Natural killer cell (primary cell): ENCODE results near the gene NR0B2. TPM values are rescaled to one million over a fixed set of nuclear protein-coding genes. Genes with fewer than 3 reads are reported as not detected.
"Not testable (repeated sequence)": the region's sequence is repeated elsewhere in the genome, so short reads cannot be mapped to it uniquely, and the experiment has no call there.

ENCODE experiments used
- ATAC-seq, 3 donors: fragments of 150-1000 bp in 2 of 3; fragments of 200-7000 bp in 1 of 3; cut with Tn5 transposase; 1 replicate in 1 of 3; 2 replicates in 2 of 3; pipeline ENCODE4 v1.10.0; 2021; ENCODE audit warnings: mild to moderate bottlenecking in 2 of 3, moderate library complexity in 2 of 3
- DNase-seq, 2 donors: peaks; one replicate each; pipeline versions ENCODE4 v3.0.0 to v3.0.0-alpha.2; 2013 to 2021; ENCODE audit warnings: mixed read lengths in 1 of 2
- H3K27ac ChIP-seq: one replicate; pipeline ENCODE4 v1.5.1; 2013; ENCODE audit warnings: mild to moderate bottlenecking, low read length
- H3K27me3 ChIP-seq: one replicate; pipeline ENCODE4 v1.6.1; 2013; ENCODE audit warnings: low read length; ENCODE audit not compliant: control insufficient read depth, insufficient read depth
- H3K36me3 ChIP-seq: one replicate; pipeline ENCODE4 v1.6.1; 2013; ENCODE audit warnings: low read length; ENCODE audit not compliant: control insufficient read depth, insufficient read depth
- H3K4me1 ChIP-seq: one replicate; pipeline ENCODE4 v1.6.1; 2013; ENCODE audit warnings: low read length; ENCODE audit not compliant: control insufficient read depth, insufficient read depth
- H3K4me3 ChIP-seq: one replicate; pipeline ENCODE4 v1.5.1; 2013; ENCODE audit warnings: low read length
- H3K9me3 ChIP-seq: one replicate; pipeline ENCODE4 v1.6.1; 2013; ENCODE audit warnings: low read length; ENCODE audit not compliant: control insufficient read depth, insufficient read depth
- H3K27ac Mint-ChIP-seq, 2 donors: one replicate each; pipeline ENCODE4 v1.8.0; 2022; ENCODE audit warnings: mild to moderate bottlenecking in 2 of 2, mixed read lengths in 2 of 2, moderate library complexity in 1 of 2
- H3K27me3 Mint-ChIP-seq, 2 donors: one replicate each; pipeline ENCODE4 v1.8.0; 2022; ENCODE audit warnings: low read depth in 2 of 2, mixed read lengths in 2 of 2
- H3K36me3 Mint-ChIP-seq: one replicate; pipeline ENCODE4 v1.8.0; 2022; ENCODE audit warnings: mixed read lengths
- H3K4me1 Mint-ChIP-seq, 2 donors: one replicate each; pipeline ENCODE4 v1.8.0; 2022; ENCODE audit warnings: mixed read lengths in 2 of 2
- H3K4me3 Mint-ChIP-seq: one replicate; pipeline ENCODE4 v1.8.0; 2022; ENCODE audit warnings: mild to moderate bottlenecking, moderate library complexity, mixed read lengths
- H3K9me3 Mint-ChIP-seq, 2 donors: one replicate each; pipeline ENCODE4 v1.8.0; 2022; ENCODE audit warnings: mixed read lengths in 2 of 2
- WGBS: methylation state at CpG from one replicate; pipeline ENCODE4 v1.1.7; 2013; ENCODE audit warnings: missing lambda C conversion rate; ENCODE audit not compliant: insufficient coverage; 5-methylcytosine and 5-hydroxymethylcytosine counted together
- intact Hi-C: fragments of 100-400 bp; cut with micrococcal nuclease; formaldehyde crosslinking; loops from one replicate; pipeline ENCODE4 v1.14.2; 2022
- total RNA-seq, 4 donors: library from RNA; stranded (reverse); fragments of 120-200 nt in 1 of 4; gene quantifications; one replicate each; pipeline versions ENCODE4 v1.2.3 to v1.2.4, GENCODE V29; 2013 to 2022
- TF ChIP-seq, protein P1 (sequence below): fragments of 200-600 bp; IDR thresholded peaks from one replicate; pipeline ENCODE4 v1.8.0; 2022; ENCODE audit warnings: antibody characterized with exemption

NR0B2 gene
- total RNA-seq, 3 donors from 2014 or later (not counting 1 experiment from before 2014, with no cell fraction given) = not detected

DNA sequence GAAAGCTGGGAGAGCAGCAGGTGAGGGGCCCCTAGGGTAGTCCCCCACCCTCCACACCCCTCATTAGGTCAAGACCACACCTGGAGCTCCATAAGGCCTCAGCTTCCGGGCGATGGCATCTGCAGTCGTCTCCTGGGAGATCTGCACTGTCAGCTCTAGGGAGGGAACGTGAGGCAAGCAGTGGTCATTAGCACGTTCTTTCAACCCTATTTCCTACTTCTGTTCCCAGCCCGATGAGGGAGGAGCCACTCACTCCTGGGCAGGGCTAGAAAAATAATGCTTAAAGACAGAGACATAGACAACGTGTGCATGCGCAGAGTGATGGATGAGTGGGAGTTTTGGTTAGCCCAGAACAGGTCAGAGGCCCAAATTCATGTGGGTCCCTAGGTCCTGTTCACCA is 36.8 kb upstream of the NR0B2 start:
- intact Hi-C loops = no loop called here
- WGBS = 98% methylated on average over 7 of the region's 8 CpGs
- Histone ChIP-seq H3K4me1 (no peaks in the 10 kb centered on the region), H3K9me3 (no peaks in the 10 kb centered on the region), H3K27me3 (no peaks in the 10 kb centered on the region), H3K4me3 (no peak overlapping the region), H3K27ac (no peak overlapping the region), H3K36me3 (peaks cover 9% of the 10 kb centered on the region)
- Mint-ChIP-seq H3K4me1 (no peaks in the 10 kb centered on the region), H3K27ac (no peak overlapping the region), H3K27me3 (peaks cover 0 to 8% of the 10 kb centered on the region in 2 donors), H3K36me3 (no peaks in the 10 kb centered on the region), H3K4me3 (no peak overlapping the region), H3K9me3 (no peaks in the 10 kb centered on the region)
- ATAC-seq (no peak), DNase-seq (no peak)
- TF ChIP-seq, protein P1, sequence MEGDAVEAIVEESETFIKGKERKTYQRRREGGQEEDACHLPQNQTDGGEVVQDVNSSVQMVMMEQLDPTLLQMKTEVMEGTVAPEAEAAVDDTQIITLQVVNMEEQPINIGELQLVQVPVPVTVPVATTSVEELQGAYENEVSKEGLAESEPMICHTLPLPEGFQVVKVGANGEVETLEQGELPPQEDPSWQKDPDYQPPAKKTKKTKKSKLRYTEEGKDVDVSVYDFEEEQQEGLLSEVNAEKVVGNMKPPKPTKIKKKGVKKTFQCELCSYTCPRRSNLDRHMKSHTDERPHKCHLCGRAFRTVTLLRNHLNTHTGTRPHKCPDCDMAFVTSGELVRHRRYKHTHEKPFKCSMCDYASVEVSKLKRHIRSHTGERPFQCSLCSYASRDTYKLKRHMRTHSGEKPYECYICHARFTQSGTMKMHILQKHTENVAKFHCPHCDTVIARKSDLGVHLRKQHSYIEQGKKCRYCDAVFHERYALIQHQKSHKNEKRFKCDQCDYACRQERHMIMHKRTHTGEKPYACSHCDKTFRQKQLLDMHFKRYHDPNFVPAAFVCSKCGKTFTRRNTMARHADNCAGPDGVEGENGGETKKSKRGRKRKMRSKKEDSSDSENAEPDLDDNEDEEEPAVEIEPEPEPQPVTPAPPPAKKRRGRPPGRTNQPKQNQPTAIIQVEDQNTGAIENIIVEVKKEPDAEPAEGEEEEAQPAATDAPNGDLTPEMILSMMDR = no peak

GRCh38 chr1:26949926-26950319 is 36.1 kb upstream of the NR0B2 start:
- Histone ChIP-seq H3K36me3 (peaks cover 15% of the 10 kb centered on the region), H3K27ac (no peak overlapping the region), H3K9me3 (no peaks in the 10 kb centered on the region), H3K27me3 (no peaks in the 10 kb centered on the region), H3K4me3 (no peak overlapping the region), H3K4me1 (no peaks in the 10 kb centered on the region)
- 86% methylated on average over 3 of the region's 3 CpGs for WGBS
- H3K27me3 Mint-ChIP-seq = peaks cover 0 to 4% of the 10 kb centered on the region in 2 donors
- ATAC-seq (no peak), DNase-seq (no peak)
- intact Hi-C loops = no loop called here
- H3K36me3 Mint-ChIP-seq = no peaks in the 10 kb centered on the region
- TF ChIP-seq, protein P1 = no peak
- no peaks in the 10 kb centered on the region for H3K4me1 Mint-ChIP-seq
- peak overlapping the region in 1 of 2 donors; percentile 22 for H3K27ac Mint-ChIP-seq
- no peaks in the 10 kb centered on the region for H3K9me3 Mint-ChIP-seq
- no peak overlapping the region for H3K4me3 Mint-ChIP-seq

GRCh38 chr1:26949266-26949925 is 35.6 kb upstream of the NR0B2 start:
- Mint-ChIP-seq H3K9me3 (no peaks in the 10 kb centered on the region), H3K4me1 (no peaks in the 10 kb centered on the region), H3K4me3 (no peak overlapping the region), H3K27ac (peak overlapping the region in 1 of 2 donors; percentile 22), H3K27me3 (peaks cover 0 to 4% of the 10 kb centered on the region in 2 donors), H3K36me3 (no peaks in the 10 kb centered on the region)
- TF ChIP-seq, protein P1 = no peak
- no peaks in the 10 kb centered on the region for H3K4me1 ChIP-seq
- no peak overlapping the region for H3K4me3 ChIP-seq
- no peak overlapping the region for H3K27ac ChIP-seq
- intact Hi-C loops = no loop called here
- 100% methylated on average over 1 of the region's 1 CpG for WGBS
- ATAC-seq (no peak), DNase-seq (no peak)
- peaks cover 18% of the 10 kb centered on the region for H3K36me3 ChIP-seq
- H3K9me3 ChIP-seq = no peaks in the 10 kb centered on the region
- no peaks in the 10 kb centered on the region for H3K27me3 ChIP-seq

DNA sequence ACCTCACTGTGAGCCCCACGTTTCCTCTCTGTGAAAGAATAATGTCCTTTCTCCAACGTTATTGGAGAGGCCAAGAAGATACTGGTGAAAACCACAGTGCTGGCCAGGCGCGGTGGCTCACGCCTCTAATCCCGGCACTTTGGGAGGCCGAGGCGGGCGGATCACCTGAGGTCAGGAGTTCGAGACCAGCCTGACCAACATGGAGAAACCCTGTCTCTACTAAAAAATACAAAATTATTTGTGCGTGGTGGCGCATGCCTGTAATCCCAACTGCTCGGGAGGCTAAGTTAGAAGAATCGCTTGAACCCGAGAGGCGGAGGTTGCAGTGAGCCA is 34.9 kb upstream of the NR0B2 start:
- DNase-seq, H3K27me3 ChIP-seq, H3K27ac Mint-ChIP-seq, H3K4me1 ChIP-seq, ATAC-seq, H3K27ac ChIP-seq, H3K9me3 ChIP-seq, H3K9me3 Mint-ChIP-seq, H3K4me3 ChIP-seq, H3K4me3 Mint-ChIP-seq, H3K27me3 Mint-ChIP-seq, intact Hi-C loops, H3K36me3 Mint-ChIP-seq, H3K4me1 Mint-ChIP-seq: not testable (repeated sequence)
- 91% methylated on average over 16 of the region's 16 CpGs for WGBS
- H3K36me3 ChIP-seq = peaks cover 22% of the 10 kb centered on the region
